Ovary (tissue), 9 donors: ENCODE measurements around the gene CARS2. TPM values are rescaled to one million over a fixed set of nuclear protein-coding genes. Genes with fewer than 3 reads are reported as not detected.

ENCODE experiments used
- DNase-seq, 5 donors: peaks; one replicate each; pipeline ENCODE4 v3.0.0-alpha.2; 2019 to 2020
- H3K27ac ChIP-seq, 2 donors: fragments of 200-600 bp; one replicate each; pipeline versions ENCODE4 v1.5.1 to v1.8.0; 2019 to 2022
- H3K27me3 ChIP-seq: fragments of 200-600 bp; one replicate; pipeline ENCODE4 v1.8.0; 2022
- H3K36me3 ChIP-seq: fragments of 200-600 bp; sonication (generic); one replicate; pipeline ENCODE4 v1.5.1; 2019
- H3K4me1 ChIP-seq: one replicate; pipeline ENCODE4 v1.8.1; 2013; ENCODE audit warnings: mild to moderate bottlenecking, moderate library complexity; ENCODE audit not compliant: insufficient read depth
- H3K4me3 ChIP-seq: fragments of 200-600 bp; sonication (generic); one replicate; pipeline ENCODE4 v1.5.1; 2017
- H3K9me3 ChIP-seq, 2 donors: fragments of 200-600 bp in 1 of 2; sonication (generic) in 1 of 2; one replicate each; pipeline versions ENCODE4 v1.5.1 to v1.8.1; 2013 to 2019; ENCODE audit warnings: mild to moderate bottlenecking in 1 of 2, moderate library complexity in 1 of 2
- CTCF ChIP-seq, 3 donors: fragments of 450-650 bp in 2 of 3; fragments of 200-600 bp in 1 of 3; IDR thresholded peaks; one replicate each; pipeline versions ENCODE4 v1.5.1 to v1.8.0; 2016 to 2022; ENCODE audit warnings: antibody characterized with exemption in 3 of 3, mild to moderate bottlenecking in 1 of 3
- EP300 ChIP-seq: sonication (generic); formaldehyde crosslinking; IDR thresholded peaks from one replicate; pipeline ENCODE4 v1.6.1; 2017; ENCODE audit warnings: antibody characterized with exemption
- POLR2A ChIP-seq: fragments of 450-650 bp; IDR thresholded peaks from one replicate; pipeline ENCODE4 v1.6.1; 2017; ENCODE audit warnings: antibody characterized with exemption, mild to moderate bottlenecking, moderate library complexity
- WGBS, 3 donors: extraction: QIAGEN DNeasy Blood & Tissue Kit in 1 of 3; methylation state at CpG; one replicate each; pipeline versions ENCODE4 v1.1.5 to v1.1.7; 2013 to 2017; 5-methylcytosine and 5-hydroxymethylcytosine counted together
- intact Hi-C, 4 donors: fragments of 100-400 bp; cut with DNase I; formaldehyde crosslinking; loops; one replicate each; pipeline versions ENCODE4 v1.11.0 to v1.15.1; 2022 to 2023
- polyA plus RNA-seq, 2 donors: library from polyadenylated mRNA; stranded (reverse); fragments of 200-250 nt in 1 of 2; fragments of 350-450 nt in 1 of 2; fragmentation: Illumina TruSeq in 1 of 2; extraction: RNeasy Lipid Tissue Mini Kit (QIAGEN cat#74804) in 1 of 2; gene quantifications; one replicate each; pipeline ENCODE4 v1.2.3, GENCODE V29; 2013 to 2014
- total RNA-seq, 7 donors: library from RNA; depleted of rRNA in 2 of 7; stranded (reverse); fragments of >200 nt in 2 of 7; fragmentation: NEBNext Ultra II Directional in 3 of 7; extraction: Animal tissue kit (Norgen Biotek cat#: 25700) in 3 of 7; gene quantifications; one replicate each; pipeline versions ENCODE4 v1.1.0 to v1.2.4, GENCODE V29; 2016 to 2023
- donor health status: DM: no; HTN: no; CAD: no; lungs with moderate emphysema.
- donor health status: DM: no; HTN: no; CAD: no.
- donor health status: Bipolar disorder and iron deficiency.
- donor health status: DM: yes; HTN: yes; CAD: no.
- donor health status: DM: no; HTN: no; CAD: no.
- donor health status: DM: yes; HTN: yes; CAD: no.

Gene CARS2
- total and polyA plus RNA-seq, 9 donors = 34.1 to 65.2 (median 44.3) TPM

DNA sequence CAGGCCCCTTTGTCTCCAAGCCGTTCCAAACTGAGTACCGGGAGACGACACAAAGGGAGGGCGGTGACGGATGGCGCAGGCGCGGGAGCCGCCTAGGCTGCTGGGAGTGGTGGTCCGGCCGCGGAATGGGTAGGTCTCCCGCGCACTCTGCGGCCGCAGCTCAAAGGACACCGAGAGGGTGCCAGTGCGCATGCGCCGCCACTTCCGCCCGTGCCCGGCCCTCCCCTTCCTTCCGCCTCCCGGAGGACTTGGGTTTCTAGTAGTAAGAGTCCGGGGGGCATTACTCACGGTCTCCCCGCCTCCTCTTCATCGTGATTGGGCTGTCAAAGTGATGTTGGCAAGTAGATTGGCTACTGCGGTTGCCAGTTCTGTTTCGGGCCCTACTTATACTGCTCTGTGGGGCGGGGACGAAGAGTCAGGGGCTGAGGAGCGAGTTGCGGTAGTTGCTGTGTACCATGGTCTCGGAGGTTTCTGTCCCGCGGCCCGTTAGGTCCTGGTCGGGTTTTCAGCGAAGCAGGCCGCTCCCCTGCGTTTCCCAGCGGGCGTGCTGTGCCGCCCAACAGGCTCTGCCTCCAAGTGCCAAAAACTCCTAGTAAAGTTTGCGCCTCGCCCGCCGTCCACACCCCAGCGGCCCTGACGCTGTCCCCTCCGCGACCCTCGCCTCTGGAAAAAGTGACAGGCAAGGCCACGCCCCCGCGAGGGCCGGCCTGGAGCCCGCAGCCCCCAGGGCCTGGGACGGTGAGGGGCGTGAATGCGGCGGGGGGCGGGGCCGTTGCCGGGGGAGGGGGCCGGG is 7.1 kb upstream of the CARS2 start:
- intact Hi-C loops = loop anchor here in 2 of 4 donors (2.0 to 10.0 kb wide), 4 partner anchors 96 to 202 kb away; partner anchors contain the start of genes ANKRD10 (in 1 of the 2) and NAXD (in 1 of the 2)
- WGBS, 3 donors = 0% methylated on average over 52 to 68 of the region's 68 CpGs
- H3K36me3 ChIP-seq = no peaks in the 10 kb centered on the region

DNA sequence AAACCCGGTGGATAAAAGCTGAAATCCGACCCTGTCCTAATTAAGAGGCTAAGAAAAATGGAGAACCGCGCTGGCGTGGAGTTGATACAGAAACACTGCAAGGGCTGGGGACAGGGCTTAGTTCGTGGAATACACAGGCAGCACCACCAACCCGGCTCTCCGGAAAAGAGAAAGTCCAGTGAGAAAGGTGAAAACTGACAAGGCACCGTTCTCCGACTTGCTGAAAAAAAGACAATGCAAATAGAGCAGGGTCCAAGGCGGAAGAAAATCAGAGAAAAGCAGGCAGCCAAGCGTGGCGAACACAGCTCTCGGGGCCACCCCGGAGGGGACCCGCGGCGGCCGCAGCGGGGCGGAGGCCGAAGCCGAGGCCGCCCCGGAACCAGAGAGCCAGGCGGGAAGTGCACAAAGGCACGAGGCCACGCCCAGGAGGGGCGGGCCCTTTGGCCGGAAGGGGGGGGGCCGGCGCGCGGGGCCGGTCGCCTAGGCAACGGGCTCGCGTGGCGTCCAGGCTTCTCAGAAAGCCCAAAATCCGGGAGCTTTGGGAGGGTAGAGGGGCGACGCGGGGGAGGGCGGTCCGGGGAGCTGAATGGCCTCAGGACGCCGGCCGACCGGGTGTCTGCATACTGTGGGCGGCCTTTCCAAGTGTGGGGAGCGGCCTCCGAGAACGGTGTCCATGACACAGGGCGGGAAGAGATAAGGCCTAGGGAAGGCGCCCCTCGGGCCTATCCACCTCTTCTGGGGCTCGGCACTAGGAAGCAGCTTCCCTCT is 6.3 kb upstream of the CARS2 start:
- H3K9me3 ChIP-seq = no peaks in the 10 kb centered on the region
- H3K4me3 ChIP-seq = peak overlapping the region; percentile 93
- intact Hi-C loops = loop anchor here in 2 of 4 donors (2.0 to 10.0 kb wide), 4 partner anchors 95 to 203 kb away; partner anchors contain the start of genes ANKRD10 (in 1 of the 2) and NAXD (in 1 of the 2)
- WGBS, 3 donors = 0% methylated on average over 38 to 58 of the region's 58 CpGs
- H3K27ac ChIP-seq = peak overlapping the region; percentile 97 to 99
- H3K4me1 ChIP-seq = peaks cover 2% of the 10 kb centered on the region
- no peaks in the 10 kb centered on the region for H3K36me3 ChIP-seq
- TF ChIP-seq CTCF (IDR thresholded peaks at IDR 0.05) (peak in 2 of 3 donors; percentile 18 to 26), EP300 (no peak), POLR2A (peak; percentile 81)
- peak; percentile 84 to 93 (median 88) for DNase-seq
- no peaks in the 10 kb centered on the region for H3K27me3 ChIP-seq

More for the DNA sequence above, 7.1 kb upstream of the CARS2 start:
- Histone ChIP-seq H3K9me3 (no peaks in the 10 kb centered on the region), H3K27ac (peak overlapping the region; percentile 97 to 99), H3K4me3 (peak overlapping the region; percentile 93), H3K27me3 (no peaks in the 10 kb centered on the region), H3K4me1 (peaks cover 2% of the 10 kb centered on the region)
- TF ChIP-seq EP300 (peak; percentile 55), CTCF (IDR thresholded peaks at IDR 0.05) (no peak), POLR2A (peak; percentile 99)
- peak; percentile 99 to 100 (median 99) for DNase-seq

- peak overlapping the region; percentile 74 for H3K4me3 ChIP-seq
- no peaks in the 10 kb centered on the region for H3K9me3 ChIP-seq
- no peak for TF ChIP-seq CTCF (IDR thresholded peaks at IDR 0.05)
- TF ChIP-seq EP300 = no peak
- intact Hi-C loops = loop anchor here in 2 of 4 donors (10.0 kb wide), 2 partner anchors 62 to 72 kb away; no protein-coding TSS in a partner anchor
- H3K27ac ChIP-seq = peak overlapping the region in 1 of 2 donors; percentile 32
- no peaks in the 10 kb centered on the region for H3K36me3 ChIP-seq
- no peaks in the 10 kb centered on the region for H3K27me3 ChIP-seq
- peaks cover 12% of the 10 kb centered on the region for H3K4me1 ChIP-seq
- DNase-seq = peak in 1 of 5 donors; percentile 24
- 49 to 58% (median 52%) methylated on average over 8 of the region's 8 CpGs for WGBS, 3 donors
Measured at GRCh38 chr13:110706570-110707372, 855 bp upstream of the CARS2 start.
